NCI-H345 treated with DMSO at 0.1 percent for 48 hours (cell line): ENCODE results near the gene RHOBTB3.
A peak's percentile ranks its signal among the peaks of the same experiment; 100 is the strongest.

Source experiments
- DNase-seq: peaks from one replicate; lab custom pipeline; 2025; ENCODE audit not compliant: unreplicated experiment; lab: John Stamatoyannopoulos, UW

RHOBTB3 gene

DNA sequence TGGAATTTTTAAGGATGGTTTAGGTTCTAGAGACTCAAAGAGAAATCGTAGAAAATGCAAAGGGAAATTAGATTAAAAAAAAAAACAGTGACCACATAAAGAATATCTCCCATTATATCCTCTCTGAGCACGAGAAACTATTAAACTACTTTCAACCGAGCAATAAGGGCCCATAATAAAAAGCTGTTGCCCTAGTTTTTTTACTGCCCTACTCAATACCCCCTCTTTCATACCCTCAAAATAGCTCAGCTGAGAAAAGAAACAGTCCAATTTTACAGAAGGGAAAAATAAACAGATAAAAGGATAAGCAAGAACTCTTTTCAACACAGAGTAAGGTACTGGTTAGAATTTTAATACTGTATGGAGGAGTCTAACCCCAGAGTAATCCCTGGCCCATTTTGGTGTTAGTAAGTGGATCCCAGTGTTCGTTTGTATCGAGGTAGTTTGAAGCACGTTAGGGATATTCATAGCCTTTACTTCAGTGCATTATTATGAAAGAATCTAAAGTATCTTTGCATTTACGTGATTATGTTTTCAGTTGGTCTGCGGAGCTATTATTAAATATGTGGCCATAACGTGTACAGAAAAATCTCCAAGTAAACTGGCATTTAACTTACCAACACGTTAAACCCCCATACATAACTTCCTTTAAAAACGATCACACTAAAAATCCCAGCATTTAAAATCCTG, 980 bp upstream of the RHOBTB3 start:
- no peak for DNase-seq

DNA sequence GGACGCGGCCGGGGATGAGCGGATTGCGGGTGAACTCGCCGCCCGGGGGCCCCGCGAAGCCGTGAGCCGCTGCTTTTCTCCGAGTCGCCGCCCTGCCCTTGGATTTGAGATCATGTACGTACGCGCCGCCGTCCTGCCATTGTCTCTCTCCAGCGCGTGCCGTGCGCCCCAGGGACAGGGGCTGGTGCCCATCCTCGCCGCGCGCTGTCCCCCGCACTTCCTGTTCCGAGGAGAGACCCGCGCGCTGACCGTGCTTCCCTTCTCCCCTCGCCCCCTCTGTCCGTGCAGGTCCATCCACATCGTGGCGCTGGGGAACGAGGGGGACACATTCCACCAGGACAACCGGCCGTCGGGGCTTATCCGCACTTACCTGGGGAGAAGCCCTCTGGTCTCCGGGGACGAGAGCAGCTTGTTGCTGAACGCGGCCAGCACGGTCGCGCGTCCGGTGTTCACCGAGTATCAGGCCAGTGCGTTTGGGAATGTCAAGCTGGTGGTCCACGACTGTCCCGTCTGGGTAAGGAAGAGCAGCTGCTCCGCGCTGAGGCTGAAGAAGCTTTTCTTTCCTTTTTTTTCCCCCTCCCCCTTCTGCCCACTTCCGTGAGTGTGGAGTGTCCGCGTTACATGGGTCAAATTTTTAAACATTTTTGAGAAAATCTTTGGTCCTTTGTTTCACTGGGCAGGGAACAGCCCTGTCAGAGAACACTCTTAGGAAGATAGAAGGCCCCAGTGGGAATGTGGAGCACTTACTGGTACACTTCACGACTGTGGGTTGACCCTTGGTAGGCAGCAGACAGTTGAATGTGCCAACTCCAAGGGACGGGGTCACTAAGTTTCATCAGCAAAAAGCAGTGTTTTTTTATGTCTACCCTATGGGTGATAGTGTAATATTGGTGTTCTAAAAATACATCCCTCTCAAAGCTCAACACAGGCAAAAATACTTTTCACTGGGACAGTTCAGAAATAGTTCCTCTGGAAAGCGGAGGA, 727 bp downstream of the RHOBTB3 start:
- DNase-seq = no peak

DNA sequence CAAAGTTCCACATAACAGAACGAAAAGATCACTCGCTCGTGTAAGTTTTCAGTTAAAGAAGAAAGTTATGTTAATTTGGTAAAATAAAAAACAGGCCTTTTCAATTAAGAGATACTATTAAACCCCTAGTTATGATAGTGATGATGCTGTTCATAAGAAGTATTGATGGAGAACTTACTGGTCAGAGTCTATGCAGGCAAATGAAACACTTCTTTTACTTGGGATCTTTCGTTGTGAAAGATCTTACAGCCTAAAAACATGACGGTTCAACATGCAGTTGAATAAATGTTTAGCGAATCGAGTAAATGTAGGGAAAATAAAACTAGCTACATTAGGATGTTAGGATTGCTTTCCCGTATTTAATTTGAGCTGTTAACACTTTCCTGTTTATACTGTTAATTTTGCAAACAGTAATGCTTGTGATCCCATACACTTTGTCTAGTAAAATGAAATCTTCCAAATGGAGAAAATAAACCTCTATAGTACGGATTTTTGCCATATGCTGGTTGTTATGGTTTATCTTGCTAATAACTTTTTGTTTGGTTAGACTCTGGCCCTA, 2.0 kb downstream of the RHOBTB3 start:
- DNase-seq = no peak

DNA sequence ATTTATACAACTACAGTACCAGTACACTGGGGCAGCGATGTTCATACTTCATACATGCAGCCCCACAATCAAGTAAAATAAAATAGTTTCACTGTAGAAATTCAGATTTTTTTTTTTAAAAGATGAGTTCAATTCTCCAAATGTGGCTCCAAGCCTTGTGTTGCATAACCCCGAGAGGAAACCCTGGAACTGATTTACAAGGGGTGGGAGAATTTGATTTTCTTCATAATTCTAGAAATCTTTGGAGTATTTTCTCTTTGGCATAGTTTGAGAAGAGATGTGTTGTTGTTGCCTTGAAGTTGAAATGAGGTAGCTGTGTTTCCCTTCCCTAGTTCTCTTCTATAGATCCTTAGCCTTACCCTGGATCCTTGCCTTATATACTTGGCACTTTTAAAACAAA, 3.1 kb downstream of the RHOBTB3 start:
- no peak for DNase-seq

DNA sequence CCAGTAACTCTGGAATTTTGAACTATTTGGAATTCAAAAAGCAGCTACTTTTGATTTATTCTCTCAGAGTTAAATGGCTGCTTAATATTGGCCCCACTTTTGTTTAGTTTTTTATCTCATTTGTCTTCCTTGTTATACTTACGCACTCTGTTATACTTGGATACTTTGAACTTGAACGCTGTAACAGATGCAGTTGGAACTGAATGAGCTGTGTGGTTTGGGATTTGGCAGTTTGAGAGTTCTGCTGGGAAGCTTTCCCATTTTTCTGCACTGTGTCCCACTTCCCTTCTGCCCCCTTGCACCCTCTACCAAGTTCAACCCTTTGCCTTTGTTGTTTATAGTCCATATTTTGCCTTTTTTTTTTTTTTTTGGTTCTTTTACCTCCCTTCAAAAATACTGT, 3.8 kb downstream of the RHOBTB3 start:
- no peak for DNase-seq

DNA sequence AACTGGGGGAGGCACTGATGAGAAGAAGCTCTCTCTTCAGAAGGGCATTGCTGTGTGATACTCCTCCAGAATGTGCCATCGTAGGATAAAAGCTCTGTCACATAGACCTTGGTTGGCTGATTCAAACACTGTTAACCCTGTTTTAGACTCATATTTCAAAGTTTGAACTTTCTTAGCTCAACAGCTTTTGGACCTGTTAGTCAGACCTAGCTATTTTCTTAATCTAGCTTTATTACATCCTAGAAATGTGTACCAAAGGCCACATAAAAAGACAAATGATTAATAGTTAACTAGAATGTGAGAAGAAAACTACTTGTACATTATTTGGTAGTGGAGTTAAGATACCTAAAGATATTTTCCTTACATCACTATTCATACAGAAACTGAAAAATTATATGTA, 4.3 kb downstream of the RHOBTB3 start:
- DNase-seq = no peak

DNA sequence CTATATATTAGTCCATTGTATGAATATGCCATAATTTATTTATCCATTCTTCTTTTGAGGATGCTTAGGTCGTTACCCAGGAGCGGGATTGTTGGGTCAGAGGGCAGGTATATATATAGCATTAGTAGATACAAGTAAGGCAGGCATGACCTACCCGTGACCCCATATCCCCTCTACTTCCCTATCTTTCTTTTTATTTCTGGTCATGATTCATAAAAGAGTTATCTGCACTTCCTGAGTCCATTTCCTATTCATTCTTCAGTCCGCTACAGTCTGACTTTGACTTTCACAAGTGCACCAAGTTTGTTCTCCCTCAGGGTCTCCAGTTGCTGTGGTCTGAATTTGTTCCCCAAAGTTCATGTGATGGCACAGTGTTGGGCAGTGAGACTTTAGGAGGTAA, 6.9 kb downstream of the RHOBTB3 start:
- no peak for DNase-seq

DNA sequence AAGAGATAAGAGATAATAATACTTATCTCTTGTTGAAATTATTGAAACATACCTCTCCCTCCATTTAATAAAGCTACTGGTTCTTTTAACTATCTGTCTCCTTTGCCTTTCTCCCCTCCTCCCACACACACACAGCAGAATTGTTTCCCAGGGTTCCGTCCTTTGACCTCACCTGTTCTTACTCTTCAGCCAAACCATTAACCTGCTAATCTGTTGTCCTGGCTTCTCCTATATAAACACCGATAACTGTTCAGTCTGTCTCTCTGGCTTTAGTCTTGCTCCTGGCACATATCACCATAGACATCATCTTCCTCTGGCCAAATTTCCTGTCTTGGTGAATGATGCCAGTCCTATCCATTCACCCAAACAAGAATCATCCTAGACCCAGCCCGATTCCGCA, 7.7 kb downstream of the RHOBTB3 start:
- no peak for DNase-seq

DNA sequence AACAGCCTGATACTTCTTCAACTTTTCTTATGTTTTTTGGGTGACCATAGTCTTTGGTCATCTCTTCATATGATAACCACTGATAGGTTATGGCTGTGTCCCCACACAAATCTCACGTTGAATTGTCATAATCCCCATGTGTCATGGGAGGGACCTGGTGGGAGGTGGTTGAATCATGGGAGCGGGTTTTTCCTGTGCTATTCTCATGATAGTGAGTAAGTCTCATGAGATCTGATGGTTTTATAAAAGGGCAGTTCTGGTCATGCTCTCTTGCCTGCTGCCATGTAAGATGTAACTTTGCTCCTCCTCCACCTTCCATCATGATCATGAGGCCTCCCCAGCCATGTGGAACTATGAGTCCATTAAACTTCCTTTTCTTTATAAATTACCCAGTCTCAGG, 8.7 kb downstream of the RHOBTB3 start:
- DNase-seq = no peak

DNA sequence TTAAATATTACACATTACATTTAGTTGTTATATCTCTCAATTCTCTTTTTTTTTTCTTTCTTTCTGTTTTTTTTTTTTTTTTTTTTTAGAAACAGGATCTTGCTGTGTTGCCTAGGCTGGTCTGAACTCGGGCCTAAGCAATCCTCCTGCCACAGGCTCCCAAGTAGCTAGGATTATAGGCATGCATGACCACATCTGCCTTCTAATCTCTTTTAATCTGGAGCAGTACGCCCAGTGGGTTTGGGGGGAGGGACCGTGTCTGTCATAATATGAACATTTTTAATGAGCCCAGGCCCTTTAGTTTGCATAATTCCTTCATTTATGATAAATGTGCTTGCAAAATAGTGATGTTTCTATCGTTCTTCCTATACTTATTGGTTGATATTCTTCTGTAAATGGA, 10.3 kb downstream of the RHOBTB3 start:
- DNase-seq = no peak

DNA sequence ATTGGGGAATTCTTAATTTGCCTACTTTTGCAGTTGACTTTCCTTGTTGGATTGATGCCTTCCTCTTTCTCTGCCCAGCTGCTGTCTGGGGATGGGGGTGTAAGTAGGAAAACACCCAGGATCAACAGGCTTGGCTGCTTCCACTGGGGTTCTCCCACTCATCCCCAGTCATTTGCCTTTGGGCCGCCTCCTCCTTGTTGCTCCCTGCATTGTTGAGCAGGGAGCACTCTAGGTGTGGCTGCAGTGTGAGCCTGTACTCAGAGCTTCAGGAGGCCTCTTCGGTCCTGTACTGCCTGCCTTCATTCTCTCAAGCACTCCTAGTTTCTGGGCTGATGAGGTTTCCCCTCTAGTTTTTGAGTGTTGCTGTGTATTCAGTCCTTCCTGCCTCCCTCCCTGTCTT, 12.1 kb downstream of the RHOBTB3 start:
- DNase-seq = no peak

DNA sequence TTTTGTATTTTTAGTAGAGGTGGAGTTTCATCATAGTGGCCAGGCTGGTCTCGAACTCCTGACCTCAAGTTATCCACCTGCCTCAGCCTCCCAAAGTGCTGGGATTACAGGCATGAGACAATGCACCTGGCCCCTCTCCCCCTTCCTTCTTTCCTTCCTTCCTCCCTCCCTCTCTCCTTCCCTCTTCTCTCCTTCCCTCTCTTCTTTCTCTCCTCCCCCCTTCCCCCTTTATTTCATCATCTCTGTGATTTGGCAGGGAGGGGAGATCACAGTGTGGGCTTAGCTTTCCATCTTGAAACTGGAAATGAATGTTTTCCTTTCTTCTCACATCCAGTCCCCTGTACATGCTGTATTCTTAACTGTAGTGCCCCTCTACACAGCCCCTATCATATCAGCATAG, 12.7 kb downstream of the RHOBTB3 start:
- no peak for DNase-seq

DNA sequence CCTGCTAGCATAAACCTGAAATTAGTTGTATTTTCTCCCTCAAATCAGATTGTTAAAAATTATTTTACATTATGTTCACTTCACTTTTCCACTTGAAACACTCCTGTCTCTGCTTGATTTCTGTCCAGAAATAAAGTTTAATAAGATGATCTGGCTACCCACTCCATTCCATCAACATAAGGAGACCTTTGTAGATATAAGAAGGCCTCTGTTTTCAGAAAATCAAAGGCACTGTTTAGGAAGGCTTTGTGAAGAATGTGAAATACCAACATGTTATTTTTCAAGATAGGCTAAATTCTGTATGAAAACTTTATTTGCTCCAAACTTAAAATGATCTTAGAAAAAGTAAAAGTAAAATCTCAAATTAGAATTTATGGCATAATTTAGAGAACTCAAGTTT, 15.1 kb downstream of the RHOBTB3 start:
- DNase-seq = no peak

DNA sequence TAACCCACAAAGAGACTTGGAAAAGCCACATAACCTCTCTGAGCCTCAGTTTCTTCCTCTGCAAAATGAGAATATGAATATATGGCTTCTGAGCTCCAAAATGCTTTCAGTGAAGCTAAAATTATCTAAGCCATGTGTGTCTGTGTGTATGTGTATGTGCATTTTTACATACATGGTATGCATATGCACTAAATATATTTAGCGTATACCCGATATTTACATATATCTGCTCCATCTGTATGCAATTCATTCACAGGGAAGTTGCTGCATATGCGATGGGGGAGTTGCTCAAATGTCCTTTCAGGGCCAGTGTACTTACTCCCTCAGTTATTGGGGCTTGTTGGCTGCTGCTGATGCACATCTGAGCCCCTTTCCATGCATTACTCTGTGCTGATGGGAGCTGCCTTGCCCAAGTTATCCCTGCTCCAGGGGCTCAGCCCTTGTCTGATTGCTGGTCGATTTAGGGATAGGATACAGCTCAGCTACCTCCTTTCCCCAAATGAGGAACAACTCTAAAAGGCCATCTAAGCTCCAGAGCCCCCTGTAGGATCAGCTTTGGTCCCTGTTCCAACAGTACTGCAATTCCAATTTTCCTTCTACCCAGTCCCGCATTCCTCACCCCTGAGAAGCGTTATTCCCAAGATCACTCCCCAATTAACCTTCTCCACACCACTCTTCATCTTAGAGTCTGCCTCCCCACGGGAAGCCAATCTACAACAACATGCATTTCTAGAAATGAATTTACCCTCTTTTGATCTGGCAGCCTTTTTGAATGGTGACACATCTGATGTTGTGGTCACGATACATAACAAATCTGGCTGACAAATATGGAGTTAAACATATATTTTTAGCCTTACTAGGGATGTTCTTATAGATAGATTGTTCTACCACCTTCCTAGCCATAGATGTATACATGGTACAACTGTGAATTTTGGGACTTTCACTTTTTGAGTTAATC, 15.9 kb downstream of the RHOBTB3 start:
- DNase-seq = no peak

DNA sequence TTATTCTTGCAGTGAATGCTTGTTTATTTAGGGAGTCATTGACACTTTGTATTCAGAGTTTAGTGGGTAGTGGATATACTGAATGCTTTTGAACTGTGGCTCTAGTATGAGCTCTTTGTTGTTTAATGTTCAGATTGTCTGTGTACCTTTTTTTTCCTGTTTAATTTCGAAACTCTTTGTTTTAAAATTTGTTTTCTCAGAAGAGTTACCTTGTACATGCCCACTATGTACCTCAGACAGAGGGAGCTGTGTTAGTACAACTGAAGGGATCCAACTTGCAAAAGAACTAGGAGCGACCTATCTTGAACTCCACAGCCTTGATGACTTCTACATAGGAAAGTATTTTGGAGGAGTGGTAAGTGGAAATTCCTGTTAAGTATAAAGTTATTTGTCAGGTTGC, 17.0 kb downstream of the RHOBTB3 start:
- no peak for DNase-seq

DNA sequence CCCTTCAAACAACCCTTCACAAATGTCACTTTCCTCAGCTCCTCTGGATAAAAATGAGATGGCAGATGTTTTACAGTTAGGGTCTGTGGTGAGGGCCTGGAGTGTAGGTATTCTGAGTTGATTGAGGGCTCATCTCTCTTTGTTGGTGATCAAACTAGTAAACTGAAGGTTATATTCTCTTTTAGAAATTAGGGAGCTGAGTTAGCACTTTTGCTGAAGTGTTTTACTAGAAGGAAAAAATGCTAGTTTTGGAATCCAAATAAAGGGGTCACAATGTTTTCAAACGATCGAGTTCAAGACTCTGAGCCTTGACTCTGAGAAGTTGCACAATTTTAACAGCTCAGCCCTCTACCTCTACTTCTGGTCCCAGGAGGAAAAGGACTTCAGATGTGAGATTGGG, 23.4 kb downstream of the RHOBTB3 start:
- no peak for DNase-seq

DNA sequence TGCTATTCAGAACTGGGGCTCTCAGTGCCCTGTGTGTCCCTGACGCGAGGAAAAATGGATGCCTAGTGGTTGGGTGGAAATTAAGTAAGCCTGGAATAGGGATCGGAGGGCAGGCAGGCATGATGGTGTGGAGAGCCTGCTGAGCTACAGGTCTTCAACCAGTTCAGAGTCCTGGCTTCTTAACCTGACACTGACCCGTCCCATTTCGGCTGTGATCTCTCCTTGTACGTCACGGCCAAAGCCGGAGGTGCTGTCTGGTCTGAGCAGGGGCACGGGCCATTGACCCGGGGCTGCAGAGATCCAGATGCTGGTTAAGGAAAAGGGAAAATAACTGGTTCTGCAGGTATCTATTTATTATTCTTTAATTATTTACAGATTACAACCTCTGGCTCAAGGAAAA, 27.9 kb downstream of the RHOBTB3 start:
- no peak for DNase-seq

DNA sequence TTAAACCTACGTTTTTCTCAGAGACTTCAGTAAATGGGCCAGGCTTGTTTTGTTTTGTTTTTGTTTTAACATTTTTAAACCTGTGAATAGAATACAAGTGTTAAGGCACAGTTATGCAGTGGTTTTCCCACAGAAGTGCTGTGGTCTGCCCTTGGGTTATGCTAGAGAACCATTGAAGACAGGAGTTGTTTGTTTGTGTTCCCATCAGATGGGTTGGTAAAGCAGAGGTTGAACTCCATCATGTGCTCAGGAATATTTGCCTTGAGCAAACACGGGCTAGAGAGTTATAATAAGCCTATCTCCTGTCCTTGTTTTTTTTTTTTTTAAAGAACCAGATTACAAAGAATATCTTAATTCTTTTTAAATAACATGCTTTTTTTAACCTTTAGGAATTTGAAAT, 28.5 kb downstream of the RHOBTB3 start:
- peak; percentile 1 for DNase-seq

DNA sequence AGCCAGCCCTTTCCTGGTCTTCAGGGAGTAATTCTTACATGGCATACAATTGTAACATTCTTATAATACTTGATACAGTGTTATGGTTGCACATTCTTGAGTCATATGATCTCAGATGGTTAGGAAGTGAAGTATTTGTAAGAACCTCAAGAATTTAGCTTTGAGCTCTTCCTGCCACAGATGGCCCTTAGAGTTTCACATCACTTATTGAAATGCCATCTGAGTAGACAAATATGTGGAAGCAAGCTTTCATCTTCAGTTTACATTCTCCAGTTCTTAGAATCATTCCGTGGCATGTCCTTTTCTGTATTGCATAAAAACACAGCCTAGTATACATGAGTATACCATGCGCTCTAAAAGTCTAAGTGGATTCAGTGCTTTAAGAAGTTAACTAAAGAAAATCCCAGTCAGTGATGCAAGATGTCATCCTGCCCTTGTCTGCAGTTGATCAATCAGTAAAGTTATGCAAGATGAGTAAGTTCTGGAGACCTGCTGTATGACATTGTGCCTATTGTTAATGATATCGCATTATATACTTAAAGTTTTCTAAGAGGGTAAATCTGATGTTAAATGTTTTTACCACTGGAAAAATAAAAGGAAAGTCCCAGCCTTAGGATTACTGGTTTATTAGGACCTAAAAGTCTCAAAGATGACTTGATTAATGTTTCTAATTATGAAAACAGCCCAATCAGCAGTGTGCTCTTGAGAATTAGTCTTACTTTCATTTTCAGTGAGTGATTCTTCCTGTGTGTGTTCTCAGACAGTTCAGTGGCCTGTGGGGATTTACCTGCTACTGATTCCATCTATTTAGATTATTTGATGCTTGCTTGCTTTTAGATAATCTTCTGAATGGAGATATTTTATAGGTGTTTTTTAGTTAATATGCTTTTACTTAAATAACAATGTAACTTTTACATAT, 29.4 kb downstream of the RHOBTB3 start:
- no peak for DNase-seq
